Transverse colon (tissue), 4 donors: Measurements from ENCODE around the gene RBM47.

ENCODE experiments used
- CTCF ChIP-seq, 5 experiments: fragments of 200-600 bp in 3 of 5; fragments of 450-650 bp in 2 of 5; sonication (generic) in 3 of 5; IDR thresholded peaks; 1 replicate in 2 of 5; 2 replicates in 3 of 5; pipeline ENCODE4 v1.5.1; 2016 to 2017; ENCODE audit warnings: antibody characterized with exemption in 5 of 5, inconsistent platforms in 3 of 5, mild to moderate bottlenecking in 2 of 5, moderate library complexity in 1 of 5
- POLR2A ChIP-seq: fragments of 450-650 bp; IDR thresholded peaks from one replicate; pipeline ENCODE4 v1.6.1; 2016; ENCODE audit warnings: antibody characterized with exemption, mild to moderate bottlenecking, moderate library complexity
- POLR2AphosphoS5 ChIP-seq, 3 donors: sonication (generic); formaldehyde crosslinking; IDR thresholded peaks; one replicate each; pipeline ENCODE4 v1.6.1; 2016; ENCODE audit warnings: antibody characterized with exemption in 3 of 3

DNA sequence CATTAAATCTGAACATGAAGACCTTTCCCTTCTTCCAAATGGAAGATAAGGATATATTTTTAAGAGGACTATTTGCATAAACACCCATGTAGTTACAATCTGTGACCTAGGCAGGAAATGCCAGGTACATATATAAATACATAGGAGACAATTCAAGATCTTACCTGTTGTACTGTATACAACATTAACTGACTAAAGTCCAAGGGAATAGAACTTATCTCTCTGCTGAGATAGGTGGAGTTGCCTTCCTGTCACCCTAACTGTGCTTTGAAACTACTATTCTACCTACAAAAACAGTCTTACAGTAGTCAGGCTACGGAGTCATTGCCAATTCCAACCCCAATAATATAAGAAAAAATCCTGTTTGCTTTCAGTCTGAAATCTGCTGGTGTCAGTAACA lies 188.2 kb downstream of the RBM47 start:
- TF ChIP-seq POLR2A (no peak), CTCF (IDR thresholded peaks at IDR 0.05) (no peak), POLR2AphosphoS5 (IDR thresholded peaks at IDR 0.05) (peak in 2 of 3 donors; percentile 25 to 42)
